NCI-H2107 treated with DMSO at 0.1 percent for 48 hours (cell line): ENCODE data around the gene NDOR1.
"Not testable (repeated sequence)": the region's sequence is repeated elsewhere in the genome, so short reads cannot be mapped to it uniquely, and the experiment has no call there.

Experiments used
- DNase-seq: peaks from one replicate; lab custom pipeline; 2025; ENCODE audit not compliant: unreplicated experiment; lab: John Stamatoyannopoulos, UW

The NDOR1 gene

GRCh38 chr9:137256362-137256761 is 50.9 kb downstream of the NDOR1 start:
- no peak for DNase-seq

GRCh38 chr9:137256856-137257255 is 51.4 kb downstream of the NDOR1 start:
- no peak for DNase-seq

DNA sequence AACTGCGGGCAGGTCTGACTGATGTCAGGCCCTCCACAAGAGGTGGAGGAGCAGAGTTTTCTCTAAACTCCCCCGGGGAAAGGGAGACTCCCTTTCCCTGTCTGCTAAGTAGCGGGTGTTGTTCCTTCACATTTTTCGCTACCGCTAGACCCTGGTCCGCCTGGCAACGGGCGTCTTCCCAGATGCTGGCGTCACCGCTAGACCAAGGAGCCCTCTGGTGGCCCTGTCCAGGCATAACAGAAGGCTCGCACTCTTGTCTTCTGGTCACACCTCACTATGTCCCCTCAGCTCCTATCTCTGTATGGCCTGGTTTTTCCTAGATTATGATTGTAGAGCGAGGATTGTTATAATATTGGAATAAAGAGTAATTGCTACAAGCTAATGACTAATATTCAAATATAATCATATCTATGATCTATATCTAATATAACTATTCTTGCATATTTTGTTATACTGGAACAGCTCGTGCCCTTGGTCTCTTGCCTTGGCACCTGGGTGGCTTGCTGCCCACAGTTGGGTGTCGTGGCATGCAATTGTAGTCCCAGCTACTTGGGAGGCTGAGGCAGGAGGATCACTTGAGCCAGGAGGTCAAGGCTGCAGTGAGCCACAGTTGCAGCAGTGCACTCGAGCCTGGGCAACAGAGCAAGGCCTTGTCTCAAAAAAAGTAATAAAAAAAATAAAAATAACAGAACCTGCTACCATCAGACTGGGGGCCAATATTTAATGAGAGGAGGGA is 56.8 kb downstream of the NDOR1 start:
- not testable (repeated sequence) for DNase-seq

DNA sequence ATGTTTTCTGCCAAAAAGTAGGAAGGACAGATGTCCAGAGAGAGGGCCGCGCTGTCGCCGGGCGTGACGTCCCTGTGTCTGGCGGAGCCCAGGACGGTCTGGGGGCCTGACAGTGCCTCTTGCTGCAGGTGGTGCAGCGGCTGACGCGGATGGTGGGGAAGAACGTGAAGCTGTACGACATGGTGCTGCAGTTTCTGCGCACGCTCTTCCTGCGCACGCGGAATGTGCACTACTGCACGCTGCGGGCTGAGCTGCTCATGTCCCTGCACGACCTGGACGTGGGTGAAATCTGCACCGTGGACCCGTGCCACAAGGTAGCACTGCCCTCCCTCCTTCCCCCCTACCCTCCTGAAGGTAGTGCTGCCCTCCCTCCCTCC is 57.4 kb downstream of the NDOR1 start:
- no peak for DNase-seq

GRCh38 chr9:137263506-137263905 is 58.0 kb downstream of the NDOR1 start:
- DNase-seq: no peak

GRCh38 chr9:137264067-137264466 is 58.6 kb downstream of the NDOR1 start:
- DNase-seq: no peak

- no peak for DNase-seq
Measured at GRCh38 chr9:137265496-137266161, 60.1 kb downstream of the NDOR1 start.

DNA sequence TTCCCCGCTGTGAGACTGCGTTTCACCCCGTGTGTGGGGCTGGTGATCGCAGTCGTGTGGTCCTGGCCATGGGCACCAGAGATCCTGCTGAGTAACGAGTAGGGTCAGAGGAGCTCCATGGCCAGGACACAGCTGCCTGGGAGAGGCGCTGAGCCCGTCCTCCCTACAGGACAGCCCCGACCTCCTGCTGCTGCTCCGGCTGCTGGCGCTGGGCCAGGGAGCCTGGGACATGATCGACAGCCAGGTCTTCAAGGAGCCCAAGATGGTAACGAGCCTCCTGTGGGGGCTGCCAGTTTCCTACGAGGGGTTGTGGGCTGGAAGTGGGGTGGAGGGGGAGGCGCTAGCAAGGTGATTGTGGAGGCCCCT is 60.6 kb downstream of the NDOR1 start:
- no peak for DNase-seq
